ENCODE data around the gene RSPH9. TPM values are rescaled to one million over a fixed set of nuclear protein-coding genes. Genes with fewer than 3 reads are reported as not detected.

The RSPH9 gene
- total and polyA plus RNA-seq, 2 donors (not counting 3 experiments of a cell fraction or from before 2014, with no cell fraction given), result 0.18 to 0.27 TPM

- ChIA-PET CTCF (interaction anchor here (1.6 to 3.8 kb wide), 2 partner anchors 12 to 469 kb away, joined by 13 to 31 read pairs; no protein-coding TSS in a partner anchor), POLR2A (no interaction called here)
- no peaks in the 10 kb centered on the region for H3K27me3 ChIP-seq (ENCODE audit: control insufficient read depth in 2 of 2, insufficient read depth in 2 of 2, low read length in 2 of 2)
Measured at GRCh38 chr6:43609402-43609801, 35.4 kb upstream of the RSPH9 start.

DNA sequence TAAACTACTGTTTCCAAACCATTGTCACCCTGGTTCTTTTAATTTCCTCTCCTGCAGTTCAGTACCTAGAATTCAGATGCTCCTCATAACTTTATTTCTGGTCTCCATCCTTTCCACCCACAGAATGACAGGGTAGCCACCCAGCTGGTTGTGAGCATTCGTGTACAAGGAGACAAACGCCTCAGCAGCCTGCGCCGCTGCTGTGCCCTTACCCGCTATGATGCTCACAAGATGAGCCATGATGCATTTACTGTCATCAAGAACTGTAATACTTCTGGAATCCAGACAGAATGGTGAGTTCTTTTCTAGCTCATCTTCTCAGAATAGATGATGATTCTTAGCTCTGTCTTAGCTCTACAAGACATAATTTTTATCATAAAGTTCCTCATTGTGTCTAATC is 34.4 kb upstream of the RSPH9 start:
- no peak overlapping the region for H3K4me3 ChIP-seq (replicated peaks in 1 of 3; ENCODE audit: insufficient read depth in 1 of 3, low read depth in 1 of 3, low read length in 3 of 3)
- no peaks in the 10 kb centered on the region for H3K27me3 ChIP-seq (ENCODE audit: control insufficient read depth in 2 of 2, insufficient read depth in 2 of 2, low read length in 2 of 2)
- H4K20me1 ChIP-seq (replicated peaks; ENCODE audit: control insufficient read depth, extremely low read depth, insufficient read depth, low read length), result no peaks in the 10 kb centered on the region
- intact Hi-C loops (cut with micrococcal nuclease), result no loop called here
- ChIA-PET POLR2A (interaction anchor here (0.6 to 0.7 kb wide), 3 partner anchors 10 to 32 kb away, joined by 3 to 4 read pairs (median 4); partner anchors contain the start of gene GTPBP2), CTCF (interaction anchor here (1.0 to 1.5 kb wide), 3 partner anchors 9 to 468 kb away, joined by 4 to 6 read pairs (median 6); no protein-coding TSS in a partner anchor)
- DNase-seq (ENCODE audit: low read depth, low spot score) (no peak), FAIRE-seq (no peak)
- H2AFZ ChIP-seq (ENCODE audit: low read depth, low read length), result no peak overlapping the region
- H3K9me3 ChIP-seq (replicated peaks; ENCODE audit: control insufficient read depth, insufficient read depth, low read length), result no peaks in the 10 kb centered on the region
- no peak overlapping the region for H3K9ac ChIP-seq (replicated peaks; ENCODE audit: extremely low read depth, insufficient read depth, low read length)
- BruUV-seq (replicated peaks), result no TSS peak
- dilution Hi-C loops (cut with MboI; ENCODE audit: extremely low pct_ligation_motif_present, low sequenced_read_pairs), result no loop called here
- no peak overlapping the region for H3K4me2 ChIP-seq (ENCODE audit: insufficient read depth, low read length)
- no peaks in the 10 kb centered on the region for H3K9me1 ChIP-seq (replicated peaks; ENCODE audit: control insufficient read depth, extremely low read depth, insufficient read depth, low read length)
- H3K27ac ChIP-seq (ENCODE audit: insufficient read depth, low read depth, low read length), result no peak overlapping the region
- peaks cover 12 to 16% of the 10 kb centered on the region in 2 experiments for H3K36me3 ChIP-seq (ENCODE audit: control insufficient read depth in 2 of 2, extremely low read depth in 1 of 2, insufficient read depth in 2 of 2, low read length in 2 of 2)
- H3K79me2 ChIP-seq (ENCODE audit: control insufficient read depth, insufficient read depth, low read length), result no peaks in the 10 kb centered on the region
- TF ChIP-seq, protein P1, sequence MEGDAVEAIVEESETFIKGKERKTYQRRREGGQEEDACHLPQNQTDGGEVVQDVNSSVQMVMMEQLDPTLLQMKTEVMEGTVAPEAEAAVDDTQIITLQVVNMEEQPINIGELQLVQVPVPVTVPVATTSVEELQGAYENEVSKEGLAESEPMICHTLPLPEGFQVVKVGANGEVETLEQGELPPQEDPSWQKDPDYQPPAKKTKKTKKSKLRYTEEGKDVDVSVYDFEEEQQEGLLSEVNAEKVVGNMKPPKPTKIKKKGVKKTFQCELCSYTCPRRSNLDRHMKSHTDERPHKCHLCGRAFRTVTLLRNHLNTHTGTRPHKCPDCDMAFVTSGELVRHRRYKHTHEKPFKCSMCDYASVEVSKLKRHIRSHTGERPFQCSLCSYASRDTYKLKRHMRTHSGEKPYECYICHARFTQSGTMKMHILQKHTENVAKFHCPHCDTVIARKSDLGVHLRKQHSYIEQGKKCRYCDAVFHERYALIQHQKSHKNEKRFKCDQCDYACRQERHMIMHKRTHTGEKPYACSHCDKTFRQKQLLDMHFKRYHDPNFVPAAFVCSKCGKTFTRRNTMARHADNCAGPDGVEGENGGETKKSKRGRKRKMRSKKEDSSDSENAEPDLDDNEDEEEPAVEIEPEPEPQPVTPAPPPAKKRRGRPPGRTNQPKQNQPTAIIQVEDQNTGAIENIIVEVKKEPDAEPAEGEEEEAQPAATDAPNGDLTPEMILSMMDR (IDR thresholded peaks at IDR 0.05; ENCODE audit: extremely low read depth in 1 of 2, insufficient read depth in 1 of 2, low read depth in 1 of 2, low read length in 2 of 2), result no peak
- no peak for TF ChIP-seq FOS (IDR thresholded peaks at IDR 0.05; ENCODE audit: borderline replicate concordance, insufficient read depth, low read length)
- no peak for TF ChIP-seq POLR2AphosphoS5 (IDR thresholded peaks at IDR 0.05; ENCODE audit: insufficient read depth, low read depth, low read length)
- TF ChIP-seq EZH2 (IDR thresholded peaks at IDR 0.05; ENCODE audit: borderline replicate concordance, low read depth, low read length, severe bottlenecking), result no peak
- no peak for TF ChIP-seq MAX (IDR thresholded peaks at IDR 0.05; ENCODE audit: insufficient read depth, insufficient read length)
- no peak for TF ChIP-seq POLR2A (IDR thresholded peaks at IDR 0.05; ENCODE audit: low read depth, low read length)
- no peak for TF ChIP-seq MYC (IDR thresholded peaks at IDR 0.05; ENCODE audit: low read depth, low read length)
- no peak for TF ChIP-seq GATA2 (IDR thresholded peaks at IDR 0.05; ENCODE audit: insufficient read depth, insufficient read length, low read depth, low read length)
- TF ChIP-seq JUN (IDR thresholded peaks at IDR 0.05; ENCODE audit: borderline replicate concordance, insufficient read depth, insufficient read length, low read depth), result no peak
- no peaks in the 10 kb centered on the region for H3K4me1 ChIP-seq (ENCODE audit: control insufficient read depth, extremely low read depth, insufficient read depth, low read length)

More at GRCh38 chr6:43609402-43609801, 35.4 kb upstream of the RSPH9 start:
- H2AFZ ChIP-seq (ENCODE audit: low read depth, low read length), result no peak overlapping the region
- dilution Hi-C loops (cut with MboI; ENCODE audit: extremely low pct_ligation_motif_present, low sequenced_read_pairs) (no loop called here), intact Hi-C loops (cut with micrococcal nuclease) (loop anchor here (5.0 kb wide), 1 partner anchor 163 kb away; the partner anchor contains the start of gene VEGFA)
- H3K9me1 ChIP-seq (replicated peaks; ENCODE audit: control insufficient read depth, extremely low read depth, insufficient read depth, low read length), result no peaks in the 10 kb centered on the region
- no peak overlapping the region for H3K4me2 ChIP-seq (ENCODE audit: insufficient read depth, low read length)
- no peak overlapping the region for H3K4me3 ChIP-seq (replicated peaks in 1 of 3; ENCODE audit: insufficient read depth in 1 of 3, low read depth in 1 of 3, low read length in 3 of 3)
- no peak overlapping the region for H3K27ac ChIP-seq (ENCODE audit: insufficient read depth, low read depth, low read length)
- H3K9ac ChIP-seq (replicated peaks; ENCODE audit: extremely low read depth, insufficient read depth, low read length), result no peak overlapping the region
- no peaks in the 10 kb centered on the region for H4K20me1 ChIP-seq (replicated peaks; ENCODE audit: control insufficient read depth, extremely low read depth, insufficient read depth, low read length)
- DNase-seq (ENCODE audit: low read depth, low spot score) (no peak), FAIRE-seq (no peak)
- H3K36me3 ChIP-seq (ENCODE audit: control insufficient read depth in 2 of 2, extremely low read depth in 1 of 2, insufficient read depth in 2 of 2, low read length in 2 of 2), result peaks cover 12 to 18% of the 10 kb centered on the region in 2 experiments
- H3K4me1 ChIP-seq (ENCODE audit: control insufficient read depth, extremely low read depth, insufficient read depth, low read length), result peaks cover 1% of the 10 kb centered on the region
- no TSS peak for BruUV-seq (replicated peaks)
- H3K9me3 ChIP-seq (replicated peaks; ENCODE audit: control insufficient read depth, insufficient read depth, low read length), result no peaks in the 10 kb centered on the region
- H3K79me2 ChIP-seq (ENCODE audit: control insufficient read depth, insufficient read depth, low read length), result no peaks in the 10 kb centered on the region
- TF ChIP-seq JUN (IDR thresholded peaks at IDR 0.05; ENCODE audit: borderline replicate concordance, insufficient read depth, insufficient read length, low read depth) (no peak), GATA2 (IDR thresholded peaks at IDR 0.05; ENCODE audit: insufficient read depth, insufficient read length, low read depth, low read length) (no peak)

All from endothelial cell of umbilical vein (primary cell).